NT2/D1 (cell line): ENCODE results near the gene ULBP1.
A peak's percentile ranks its signal among the peaks of the same experiment; 100 is the strongest.
"Not testable (repeated sequence)": the region's sequence is repeated elsewhere in the genome, so short reads cannot be mapped to it uniquely, and the experiment has no call there.

Experiments
- DNase-seq: peaks from one replicate; pipeline ENCODE4 v3.0.0-alpha.2; 2011; ENCODE audit warnings: low read depth, low spot score
- H3K27me3 ChIP-seq: 2 replicates; pipeline ENCODE4 v1.6.0; 2011; ENCODE audit warnings: mild to moderate bottlenecking; ENCODE audit not compliant: insufficient read length, insufficient read depth
- H3K36me3 ChIP-seq: 2 replicates; pipeline ENCODE4 v1.6.1; 2011; ENCODE audit warnings: mild to moderate bottlenecking, low read length, mixed read lengths; ENCODE audit not compliant: insufficient read depth, insufficient read length
- H3K4me1 ChIP-seq: 2 replicates; pipeline ENCODE4 v1.5.1; 2011; ENCODE audit not compliant: insufficient read depth, insufficient read length
- H3K4me3 ChIP-seq: 2 replicates; pipeline ENCODE4 v1.5.1; 2011; ENCODE audit warnings: low read depth; ENCODE audit not compliant: insufficient read length
- H3K9ac ChIP-seq: 2 replicates; pipeline ENCODE4 v1.6.0; 2011; ENCODE audit warnings: low read depth; ENCODE audit not compliant: insufficient read length
- H3K9me3 ChIP-seq: 2 replicates; pipeline ENCODE4 v1.5.1; 2011; ENCODE audit warnings: mild to moderate bottlenecking, low read length; ENCODE audit not compliant: insufficient read depth
- SUZ12 ChIP-seq: IDR thresholded peaks from 2 replicates; pipeline ENCODE4 v1.6.1; 2011; ENCODE audit not compliant: insufficient read length, insufficient read depth; ENCODE audit errors: extremely low read depth
- YY1 ChIP-seq: IDR thresholded peaks from 2 replicates; pipeline ENCODE4 v1.6.1; 2011; ENCODE audit not compliant: insufficient read length, insufficient read depth
- ZNF274 ChIP-seq: IDR thresholded peaks from 2 replicates; pipeline ENCODE4 v1.6.1; 2011; ENCODE audit warnings: mild to moderate bottlenecking, low read depth, low read length

The ULBP1 gene

GRCh38 chr6:149960488-149960887, 3.3 kb upstream of the ULBP1 start:
- H3K4me3 ChIP-seq, result no peak overlapping the region
- no peak for DNase-seq
- H3K9ac ChIP-seq, result no peak overlapping the region
- peaks cover 2% of the 10 kb centered on the region for H3K4me1 ChIP-seq
- H3K36me3 ChIP-seq, result no peaks in the 10 kb centered on the region
- H3K9me3 ChIP-seq, result no peaks in the 10 kb centered on the region
- H3K27me3 ChIP-seq, result peaks cover 75% of the 10 kb centered on the region
- no peak for TF ChIP-seq YY1
- TF ChIP-seq SUZ12, result no peak
- no peak for TF ChIP-seq ZNF274

DNA sequence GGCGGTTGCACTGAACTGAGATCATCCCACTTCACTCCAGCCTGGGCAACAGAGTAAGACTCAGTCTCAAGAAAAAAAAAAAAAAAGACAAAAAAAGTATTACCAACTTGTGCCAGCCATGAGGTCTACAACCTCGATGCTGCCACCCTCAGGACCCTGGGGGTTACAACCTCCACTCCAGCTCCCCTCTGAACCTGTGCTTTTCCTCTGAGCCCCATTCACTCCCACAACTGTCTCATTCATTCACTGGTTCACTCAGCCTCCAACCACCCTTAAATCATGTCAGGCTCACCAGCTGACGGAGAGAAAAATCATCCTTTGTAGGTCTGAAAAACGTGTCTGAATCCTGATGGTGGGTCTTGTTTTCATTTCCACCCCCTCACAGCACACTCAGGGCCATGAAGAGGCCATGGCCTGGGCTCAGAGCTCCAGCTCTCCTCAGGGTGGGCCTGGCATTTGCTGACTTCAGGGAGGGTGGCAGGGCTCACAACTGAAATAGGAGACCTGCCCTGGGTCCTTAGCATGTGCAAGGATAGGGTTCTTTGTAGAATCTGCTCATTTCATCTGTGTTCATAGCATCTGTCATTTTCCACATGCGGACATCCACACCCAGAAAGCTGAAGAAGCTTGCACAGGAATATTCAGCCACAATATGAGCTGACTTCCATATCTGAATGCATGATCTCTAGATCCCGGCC, 1.9 kb upstream of the ULBP1 start:
- Histone ChIP-seq H3K4me1 (peaks cover 2% of the 10 kb centered on the region), H3K9me3 (no peaks in the 10 kb centered on the region), H3K27me3 (peaks cover 76% of the 10 kb centered on the region), H3K9ac (no peak overlapping the region), H3K4me3 (no peak overlapping the region), H3K36me3 (no peaks in the 10 kb centered on the region)
- TF ChIP-seq ZNF274 (no peak), YY1 (no peak), SUZ12 (no peak)
- no peak for DNase-seq

DNA sequence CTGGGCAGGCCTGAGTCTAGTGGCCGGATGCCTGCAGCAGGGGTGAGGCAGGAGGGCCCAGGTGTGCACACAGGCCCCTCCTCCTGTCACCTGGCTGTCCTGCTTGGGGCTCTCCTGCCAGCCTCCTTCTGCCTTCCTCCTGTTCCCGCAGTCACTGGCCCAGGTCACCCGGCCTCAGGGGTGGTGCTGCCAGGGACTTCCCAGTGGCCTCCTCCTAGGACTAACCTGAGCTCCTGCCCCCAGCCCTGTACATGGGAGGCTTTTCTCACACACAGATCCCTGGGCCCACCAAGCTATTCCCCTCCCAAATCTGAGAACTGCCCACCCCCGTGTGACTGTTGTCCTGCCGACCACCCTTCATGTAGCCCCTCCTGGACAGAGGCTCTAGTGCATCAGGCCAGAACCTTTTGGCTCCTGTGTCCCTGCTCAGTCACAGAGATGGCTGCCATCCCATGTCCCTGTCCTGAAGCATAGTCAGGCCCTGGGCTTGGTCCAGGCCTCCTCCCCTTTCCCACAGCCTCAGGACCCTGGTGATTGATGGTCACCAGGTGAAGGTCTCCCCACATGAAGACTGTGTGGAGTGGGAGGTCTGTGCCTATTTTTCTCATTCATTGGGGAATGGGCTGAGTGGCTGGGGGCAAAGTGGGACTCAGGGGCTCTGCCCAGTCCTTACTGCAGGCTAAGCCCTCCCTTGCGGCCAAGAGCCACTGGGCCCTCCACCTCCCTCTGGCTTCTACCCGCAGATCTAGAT, 1.1 kb upstream of the ULBP1 start:
- peak overlapping the region; percentile 32 for H3K9ac ChIP-seq

DNA sequence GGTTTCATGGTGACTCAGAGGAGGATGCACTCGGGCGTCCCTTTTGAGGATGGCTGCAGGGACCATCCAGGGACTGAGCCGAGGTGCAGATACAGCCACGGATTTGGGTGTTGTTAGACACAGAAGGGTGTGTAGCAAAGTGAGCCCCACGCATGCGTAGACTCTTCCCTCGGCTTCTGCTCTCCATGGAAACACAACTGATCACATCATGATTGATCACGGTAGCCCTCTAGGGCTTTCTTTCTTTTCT, 606 bp upstream of the ULBP1 start:
- no peak for DNase-seq

More for the DNA sequence above, 1.1 kb upstream of the ULBP1 start:
- TF ChIP-seq YY1, result no peak
- H3K9me3 ChIP-seq, result no peaks in the 10 kb centered on the region
- H3K4me1 ChIP-seq, result peaks cover 2% of the 10 kb centered on the region
- DNase-seq, result no peak
- H3K36me3 ChIP-seq, result no peaks in the 10 kb centered on the region
- peaks cover 79% of the 10 kb centered on the region for H3K27me3 ChIP-seq
- H3K4me3 ChIP-seq, result peak overlapping the region; percentile 61

DNA sequence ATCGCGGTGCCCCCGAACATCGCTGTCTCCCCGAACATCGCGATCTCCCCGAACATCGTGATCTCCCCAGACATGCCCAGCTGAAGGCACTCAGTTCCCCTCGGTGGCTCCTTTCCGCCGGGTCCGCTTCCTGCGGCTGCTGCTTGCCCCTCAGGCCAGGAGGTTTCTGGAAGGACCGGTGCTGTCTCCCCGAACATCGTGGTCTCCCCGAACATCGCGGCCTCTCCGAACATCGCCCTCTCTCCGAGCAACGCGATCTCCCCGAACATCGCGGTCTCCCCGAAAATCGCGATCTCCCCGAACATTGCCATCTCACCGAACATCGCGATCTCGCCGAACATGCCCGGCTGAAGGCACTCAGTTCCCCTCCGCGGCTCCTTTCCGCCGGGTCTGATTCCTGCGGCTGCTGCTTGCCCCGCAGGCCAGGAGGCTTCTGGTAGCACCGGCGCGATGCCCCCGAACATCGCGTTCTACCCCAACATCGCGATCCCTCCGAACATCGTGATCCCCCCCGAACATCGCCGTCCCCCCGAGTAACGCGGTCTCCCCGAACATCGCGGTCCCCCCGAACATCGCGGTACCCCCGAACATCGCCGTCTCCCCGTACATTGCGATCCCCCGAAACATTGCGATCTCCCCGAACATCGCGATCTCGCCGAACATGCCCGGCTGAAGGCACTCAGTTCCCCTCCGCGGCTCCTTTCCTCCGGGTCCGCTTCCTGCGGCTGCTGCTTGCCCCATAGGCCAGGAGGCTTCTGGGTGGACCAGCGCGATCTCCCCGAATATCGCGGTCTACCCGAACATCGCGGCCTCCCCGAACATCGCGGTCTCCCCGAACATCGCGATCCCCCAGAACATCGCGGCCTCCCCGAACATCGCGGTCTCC, 808 bp downstream of the ULBP1 start:
- H3K27me3 ChIP-seq, result peaks cover 83% of the 10 kb centered on the region
- no peak for DNase-seq
- H3K9me3 ChIP-seq, result no peaks in the 10 kb centered on the region
- TF ChIP-seq ZNF274 (no peak), SUZ12 (peak; percentile 81), YY1 (no peak)
- peak overlapping the region; percentile 67 for H3K9ac ChIP-seq
- no peaks in the 10 kb centered on the region for H3K36me3 ChIP-seq
- H3K4me3 ChIP-seq, result peak overlapping the region; percentile 61
- peaks cover 2% of the 10 kb centered on the region for H3K4me1 ChIP-seq

More for the DNA sequence above, 606 bp upstream of the ULBP1 start:
- peak overlapping the region; percentile 61 for H3K4me3 ChIP-seq
- H3K36me3 ChIP-seq, result no peaks in the 10 kb centered on the region
- no peaks in the 10 kb centered on the region for H3K9me3 ChIP-seq
- peaks cover 2% of the 10 kb centered on the region for H3K4me1 ChIP-seq
- H3K27me3 ChIP-seq, result peaks cover 79% of the 10 kb centered on the region
- no peak overlapping the region for H3K9ac ChIP-seq
- TF ChIP-seq YY1, result no peak
- TF ChIP-seq ZNF274, result no peak
- no peak for TF ChIP-seq SUZ12

GRCh38 chr6:149965194-149966020, 1.7 kb downstream of the ULBP1 start:
- DNase-seq, result no peak
- Histone ChIP-seq H3K4me1 (peaks cover 2% of the 10 kb centered on the region), H3K36me3 (no peaks in the 10 kb centered on the region), H3K27me3 (peaks cover 89% of the 10 kb centered on the region), H3K9me3 (no peaks in the 10 kb centered on the region), H3K9ac (peak overlapping the region; percentile 67), H3K4me3 (peak overlapping the region; percentile 61)
- TF ChIP-seq ZNF274, result no peak
- no peak for TF ChIP-seq SUZ12
- TF ChIP-seq YY1, result no peak

DNA sequence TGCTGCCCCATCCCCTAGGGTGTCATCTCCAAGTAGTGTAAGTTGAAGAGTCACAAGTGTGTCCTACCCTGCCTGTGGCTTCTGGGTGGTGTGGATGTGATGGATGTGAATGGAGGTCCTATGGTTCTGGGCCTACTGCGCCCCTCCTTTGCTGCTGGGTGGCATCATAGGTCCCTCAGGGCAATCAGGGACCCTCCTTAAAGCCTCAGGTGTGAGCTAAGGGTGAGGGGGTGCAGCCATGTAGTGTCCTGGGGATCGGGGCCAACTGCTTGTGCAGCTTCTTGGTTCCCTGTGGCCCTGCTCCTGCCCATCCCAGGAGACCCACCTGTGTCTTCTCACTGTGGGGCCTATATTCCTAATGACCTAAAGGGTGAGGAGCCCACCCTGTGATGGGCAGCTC, 2.6 kb downstream of the ULBP1 start:
- H3K9ac ChIP-seq, H3K4me1 ChIP-seq, H3K36me3 ChIP-seq, DNase-seq, H3K4me3 ChIP-seq, H3K9me3 ChIP-seq: not testable (repeated sequence)
- peaks cover 85% of the 10 kb centered on the region for H3K27me3 ChIP-seq
